Trophoblast cell (in vitro differentiated cells and primary cell): ENCODE data around the gene MIER2.

ENCODE experiments used
- DNase-seq, 2 donors: peaks; one replicate each; pipeline ENCODE4 v3.0.0-alpha.2; 2016
- H2AFZ ChIP-seq: 2 replicates; pipeline ENCODE4 v1.6.1; 2013; ENCODE audit warnings: low read length, moderate library complexity, mild to moderate bottlenecking; ENCODE audit not compliant: insufficient read depth, poor library complexity
- H2AK5ac ChIP-seq: 2 replicates; pipeline ENCODE4 v1.6.1; 2013; ENCODE audit warnings: mild to moderate bottlenecking, low read length
- H2BK120ac ChIP-seq: 2 replicates; pipeline ENCODE4 v1.6.1; 2013; ENCODE audit warnings: low read length, mild to moderate bottlenecking, moderate library complexity; ENCODE audit not compliant: insufficient read depth, poor library complexity
- H2BK12ac ChIP-seq: 2 replicates; pipeline ENCODE4 v1.6.1; 2013; ENCODE audit warnings: mild to moderate bottlenecking, low read length, moderate library complexity
- H2BK5ac ChIP-seq: 2 replicates; pipeline ENCODE4 v1.6.1; 2013; ENCODE audit warnings: low read length, low read depth, moderate library complexity, mild to moderate bottlenecking; ENCODE audit not compliant: poor library complexity
- H3K14ac ChIP-seq: 2 replicates; pipeline ENCODE4 v1.6.1; 2013; ENCODE audit warnings: mild to moderate bottlenecking, low read length
- H3K18ac ChIP-seq: 2 replicates; pipeline ENCODE4 v1.6.1; 2013; ENCODE audit warnings: mild to moderate bottlenecking, low read length
- H3K23ac ChIP-seq: 2 replicates; pipeline ENCODE4 v1.6.1; 2013; ENCODE audit warnings: low read length
- H3K27ac ChIP-seq: 2 replicates; pipeline ENCODE4 v1.5.1; 2013; ENCODE audit warnings: low read depth, mild to moderate bottlenecking, inconsistent platforms, low read length, moderate library complexity
- H3K27me3 ChIP-seq: 2 replicates; pipeline ENCODE4 v1.6.1; 2013; ENCODE audit warnings: inconsistent platforms, mild to moderate bottlenecking, low read length, moderate library complexity; ENCODE audit not compliant: insufficient read depth
- H3K36me3 ChIP-seq, 2 experiments: 1 replicate in 1 of 2; 2 replicates in 1 of 2; pipeline ENCODE4 v1.6.1; 2013; ENCODE audit warnings: low read length in 2 of 2, mild to moderate bottlenecking in 2 of 2, moderate library complexity in 1 of 2; ENCODE audit not compliant: insufficient read depth in 2 of 2, control insufficient read depth in 1 of 2
- H3K4ac ChIP-seq: 2 replicates; pipeline ENCODE4 v1.6.1; 2013; ENCODE audit warnings: low read depth, mild to moderate bottlenecking, low read length, moderate library complexity
- H3K4me1 ChIP-seq, 2 experiments: 1 replicate in 1 of 2; 2 replicates in 1 of 2; pipeline ENCODE4 v1.6.1; 2013; ENCODE audit warnings: low read length in 2 of 2, mild to moderate bottlenecking in 2 of 2, moderate library complexity in 1 of 2; ENCODE audit not compliant: insufficient read depth in 2 of 2, control insufficient read depth in 1 of 2
- H3K4me2 ChIP-seq: 2 replicates; pipeline ENCODE4 v1.6.1; 2013; ENCODE audit warnings: inconsistent platforms, mild to moderate bottlenecking, low read length, moderate library complexity
- H3K4me3 ChIP-seq: 2 replicates; pipeline ENCODE4 v1.5.1; 2013; ENCODE audit warnings: mild to moderate bottlenecking, low read depth, low read length, inconsistent platforms
- H3K79me1 ChIP-seq: one replicate; pipeline ENCODE4 v1.6.1; 2013; ENCODE audit warnings: low read length
- H3K79me2 ChIP-seq: 2 replicates; pipeline ENCODE4 v1.6.1; 2013; ENCODE audit warnings: low read length, mild to moderate bottlenecking; ENCODE audit not compliant: control insufficient read depth, insufficient read depth, poor library complexity
- H3K9ac ChIP-seq: 2 replicates; pipeline ENCODE4 v1.6.1; 2013; ENCODE audit warnings: mild to moderate bottlenecking, low read length
- H3K9me3 ChIP-seq: 2 replicates; pipeline ENCODE4 v1.6.1; 2013; ENCODE audit warnings: low read depth, mild to moderate bottlenecking, control low read depth, inconsistent platforms, low read length; ENCODE audit not compliant: insufficient read depth
- H4K12ac ChIP-seq: 2 replicates; pipeline ENCODE4 v1.6.1; 2013; ENCODE audit warnings: low read depth, mild to moderate bottlenecking, low read length, moderate library complexity
- H4K8ac ChIP-seq: 2 replicates; pipeline ENCODE4 v1.6.1; 2013; ENCODE audit warnings: low read depth, mild to moderate bottlenecking, low read length, moderate library complexity
- H4K91ac ChIP-seq: one replicate; pipeline ENCODE4 v1.6.1; 2013; ENCODE audit warnings: low read depth, mild to moderate bottlenecking, low read length, moderate library complexity
- WGBS: extraction: QIAGEN DNeasy Blood & Tissue Kit; methylation state at CpG from one replicate; pipeline ENCODE4 v1.1.7; 2013; ENCODE audit warnings: missing lambda C conversion rate; ENCODE audit not compliant: insufficient read length, insufficient coverage; ENCODE audit errors: extremely low coverage; 5-methylcytosine and 5-hydroxymethylcytosine counted together

The MIER2 gene

DNA sequence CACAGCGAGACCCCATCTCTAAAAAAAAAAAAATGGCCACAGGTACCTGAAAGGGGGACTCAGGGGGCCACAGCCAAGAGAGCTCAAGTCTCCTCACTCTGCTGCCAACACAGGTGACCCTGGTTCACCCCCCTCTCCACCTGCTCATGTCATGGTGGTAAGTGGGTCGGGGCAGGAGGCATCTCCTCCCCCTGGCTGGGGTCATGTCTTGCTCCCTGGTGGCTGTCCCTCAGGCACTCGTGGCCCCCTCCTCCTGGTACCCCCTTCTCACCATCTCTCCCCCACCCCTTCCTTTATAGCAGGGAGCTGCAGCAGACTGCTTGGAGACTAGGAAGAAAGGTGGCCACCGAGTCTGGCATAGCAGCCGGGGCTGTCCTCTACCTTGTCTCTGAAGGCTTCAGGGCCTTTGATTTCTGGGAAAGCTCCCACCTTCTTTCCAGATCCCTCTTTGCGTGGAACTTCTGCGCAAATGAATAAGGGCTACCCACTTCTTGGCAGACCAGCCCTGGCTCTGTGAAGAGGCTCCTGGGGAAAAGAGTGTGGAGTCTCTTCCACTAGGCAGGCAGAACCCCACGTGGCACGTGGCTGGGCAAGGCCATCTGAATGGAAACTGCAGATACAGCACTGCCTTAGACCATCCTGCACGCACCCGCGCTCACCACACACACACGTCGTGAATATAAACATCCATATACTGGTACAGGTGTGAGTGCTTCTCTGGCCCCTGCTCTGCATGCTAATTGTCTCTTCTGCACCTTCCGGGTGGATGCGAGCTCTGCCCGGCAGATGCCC lies 20.1 kb upstream of the MIER2 start:
- Histone ChIP-seq H3K4me1 (peaks cover 0 to 2% of the 10 kb centered on the region in 2 experiments), H3K18ac (no peak overlapping the region), H2BK5ac (no peak overlapping the region), H3K9me3 (peaks cover 1% of the 10 kb centered on the region), H3K14ac (no peak overlapping the region), H3K27ac (no peak overlapping the region), H2AFZ (no peak overlapping the region), H3K36me3 (no peaks in the 10 kb centered on the region), H3K4ac (no peak overlapping the region), H3K79me1 (no peaks in the 10 kb centered on the region), H2BK12ac (no peak overlapping the region), H3K23ac (no peak overlapping the region), H3K4me3 (no peak overlapping the region), H3K27me3 (no peaks in the 10 kb centered on the region), H2BK120ac (no peak overlapping the region), H3K79me2 (no peaks in the 10 kb centered on the region), H4K12ac (no peak overlapping the region), H3K4me2 (no peak overlapping the region), H4K91ac (no peak overlapping the region), H4K8ac (no peak overlapping the region), H2AK5ac (no peak overlapping the region), H3K9ac (no peak overlapping the region)
- no CpG with 5 or more reads among the region's 17 CpGs for WGBS
- no peak for DNase-seq

DNA sequence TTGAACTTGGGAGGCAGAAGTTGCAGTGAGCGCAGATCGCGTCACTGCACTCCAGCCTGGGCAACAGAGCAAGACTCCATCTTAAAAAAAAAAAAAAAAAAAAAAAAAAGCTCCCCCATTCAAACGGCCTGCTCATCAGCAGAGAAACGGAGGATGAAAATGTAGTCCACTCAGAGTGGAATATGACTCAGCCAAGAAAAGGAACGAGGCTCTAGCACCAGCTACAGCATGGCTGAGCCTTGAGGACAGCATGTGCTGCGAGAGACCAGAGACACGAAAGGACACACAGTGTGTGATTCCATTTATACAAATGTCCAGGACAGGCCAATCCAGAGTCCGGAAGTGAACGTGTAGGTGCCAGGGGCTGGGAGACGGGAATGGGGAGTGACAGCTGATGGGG lies 18.1 kb upstream of the MIER2 start:
- no peak overlapping the region for H4K12ac ChIP-seq
- H3K9me3 ChIP-seq = peaks cover 1% of the 10 kb centered on the region
- no peaks in the 10 kb centered on the region for H3K79me1 ChIP-seq
- no peak overlapping the region for H4K91ac ChIP-seq
- no peaks in the 10 kb centered on the region for H3K79me2 ChIP-seq
- H4K8ac ChIP-seq = no peak overlapping the region
- no peak overlapping the region for H3K27ac ChIP-seq
- WGBS = no CpG with 5 or more reads among the region's 11 CpGs
- no peak overlapping the region for H2BK12ac ChIP-seq
- H2AK5ac ChIP-seq = no peak overlapping the region
- no peak overlapping the region for H3K4ac ChIP-seq
- H3K14ac ChIP-seq = no peak overlapping the region
- H2AFZ ChIP-seq = no peak overlapping the region
- no peak overlapping the region for H3K18ac ChIP-seq
- no peak overlapping the region for H3K9ac ChIP-seq
- H3K4me1 ChIP-seq = no peaks in the 10 kb centered on the region
- no peak overlapping the region for H2BK120ac ChIP-seq
- H3K4me2 ChIP-seq = no peak overlapping the region
- no peaks in the 10 kb centered on the region for H3K36me3 ChIP-seq
- no peaks in the 10 kb centered on the region for H3K27me3 ChIP-seq
- no peak overlapping the region for H3K4me3 ChIP-seq
- H2BK5ac ChIP-seq = no peak overlapping the region
- DNase-seq = no peak
- no peak overlapping the region for H3K23ac ChIP-seq

DNA sequence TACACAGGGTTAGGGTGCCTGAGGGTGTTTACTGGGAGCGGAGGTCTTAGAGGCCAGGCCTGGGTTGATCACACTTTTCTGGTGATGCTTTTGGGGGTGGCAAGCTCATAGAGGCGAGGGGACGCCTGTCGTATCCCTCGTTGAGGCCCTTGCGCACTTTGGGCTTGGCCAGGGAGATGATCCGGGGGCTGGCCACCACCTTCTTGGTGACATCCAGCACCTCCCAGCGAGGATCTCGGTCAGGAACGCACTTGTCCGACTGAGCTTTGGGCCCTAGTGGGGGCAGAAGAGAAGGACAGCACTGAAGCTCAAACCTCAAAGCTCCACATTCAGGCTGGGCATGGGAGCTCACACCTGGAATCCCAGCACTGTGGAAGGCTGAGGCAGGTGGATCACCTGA lies 17.6 kb upstream of the MIER2 start:
- Histone ChIP-seq H3K4me3 (no peak overlapping the region), H3K23ac (no peak overlapping the region), H3K4me2 (no peak overlapping the region), H3K4ac (no peak overlapping the region), H3K18ac (no peak overlapping the region), H2AFZ (no peak overlapping the region), H3K79me2 (no peaks in the 10 kb centered on the region), H3K27ac (no peak overlapping the region), H3K9ac (no peak overlapping the region), H4K12ac (no peak overlapping the region), H2BK12ac (no peak overlapping the region), H3K36me3 (no peaks in the 10 kb centered on the region), H2BK5ac (no peak overlapping the region), H3K14ac (no peak overlapping the region), H2AK5ac (no peak overlapping the region), H3K4me1 (no peaks in the 10 kb centered on the region), H3K27me3 (no peaks in the 10 kb centered on the region), H2BK120ac (no peak overlapping the region), H3K79me1 (no peaks in the 10 kb centered on the region), H4K91ac (no peak overlapping the region), H3K9me3 (peaks cover 5% of the 10 kb centered on the region), H4K8ac (no peak overlapping the region)
- WGBS = no CpG with 5 or more reads among the region's 11 CpGs
- DNase-seq = no peak

DNA sequence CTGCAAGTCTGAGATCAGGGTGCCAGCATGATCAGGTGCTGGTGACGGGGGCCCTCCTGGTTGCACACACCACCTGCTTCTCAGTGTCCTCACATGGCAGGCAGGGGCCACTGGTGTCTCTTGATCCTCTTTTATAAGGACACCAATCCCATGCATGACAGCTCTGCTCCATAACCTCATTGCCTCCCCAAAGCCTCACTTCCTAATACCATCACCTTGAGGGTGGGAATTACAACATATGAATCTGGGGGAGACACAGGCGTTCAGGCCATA lies 15.0 kb upstream of the MIER2 start:
- no CpG with 5 or more reads among the region's 2 CpGs for WGBS
- no peak overlapping the region for H2BK5ac ChIP-seq
- no peaks in the 10 kb centered on the region for H3K27me3 ChIP-seq
- H2BK12ac ChIP-seq = no peak overlapping the region
- no peak overlapping the region for H3K27ac ChIP-seq
- H3K4me3 ChIP-seq = no peak overlapping the region
- H3K4me1 ChIP-seq = no peaks in the 10 kb centered on the region
- no peaks in the 10 kb centered on the region for H3K79me2 ChIP-seq
- H3K9me3 ChIP-seq = peaks cover 3% of the 10 kb centered on the region
- no peak overlapping the region for H3K14ac ChIP-seq
- no peak overlapping the region for H3K4ac ChIP-seq
- no peak overlapping the region for H2AK5ac ChIP-seq
- H4K8ac ChIP-seq = no peak overlapping the region
- H2AFZ ChIP-seq = no peak overlapping the region
- H3K9ac ChIP-seq = no peak overlapping the region
- DNase-seq = no peak
- no peak overlapping the region for H3K4me2 ChIP-seq
- H3K36me3 ChIP-seq = no peaks in the 10 kb centered on the region
- H4K12ac ChIP-seq = no peak overlapping the region
- H3K79me1 ChIP-seq = no peaks in the 10 kb centered on the region
- H2BK120ac ChIP-seq = no peak overlapping the region
- no peak overlapping the region for H3K18ac ChIP-seq
- no peak overlapping the region for H4K91ac ChIP-seq
- no peak overlapping the region for H3K23ac ChIP-seq
